Kidney (tissue), 14 donors: ENCODE results near the gene LCE1C. TPM values are rescaled to one million over a fixed set of nuclear protein-coding genes. Genes with fewer than 3 reads are reported as not detected.

Source experiments
- DNase-seq, 5 donors: peaks; one replicate each; pipeline ENCODE4 v3.0.0-alpha.2; 2013 to 2020
- FAIRE-seq: peaks from 2 replicates; lab custom pipeline; 2012; peaks lifted over from hg19 to GRCh38; lab: Jason Lieb, UNC
- H3K27ac ChIP-seq, 2 donors: one replicate each; pipeline ENCODE4 v1.7.0; 2013; ENCODE audit warnings: low read depth in 2 of 2, low read length in 2 of 2, inconsistent platforms in 1 of 2
- H3K27me3 ChIP-seq: one replicate; pipeline ENCODE4 v1.7.1; 2013; ENCODE audit warnings: low read length, inconsistent platforms; ENCODE audit not compliant: control insufficient read depth, insufficient read depth
- H3K36me3 ChIP-seq, 3 donors: one replicate each; pipeline versions ENCODE4 v1.7.0 to v1.7.1; 2013; ENCODE audit warnings: low read length in 3 of 3, control low read depth in 1 of 3, inconsistent platforms in 1 of 3; ENCODE audit not compliant: insufficient read depth in 3 of 3, control insufficient read depth in 2 of 3
- H3K4me1 ChIP-seq, 3 donors: one replicate each; pipeline versions ENCODE4 v1.7.0 to v1.7.1; 2013; ENCODE audit warnings: low read length in 3 of 3, inconsistent platforms in 1 of 3, low read depth in 1 of 3; ENCODE audit not compliant: control insufficient read depth in 2 of 3, insufficient read depth in 2 of 3
- H3K4me3 ChIP-seq, 3 donors: one replicate each; pipeline versions ENCODE4 v1.7.0 to v1.8.1; 2013; ENCODE audit warnings: low read length in 3 of 3, control low read depth in 1 of 3, inconsistent platforms in 1 of 3
- H3K9ac ChIP-seq, 3 donors: one replicate each; pipeline versions ENCODE4 v1.7.0 to v1.7.1; 2013; ENCODE audit warnings: low read length in 3 of 3, control low read depth in 1 of 3, inconsistent platforms in 1 of 3
- H3K9me3 ChIP-seq, 3 donors: one replicate each; pipeline versions ENCODE4 v1.7.0 to v1.7.1; 2013; ENCODE audit warnings: low read length in 3 of 3, control low read depth in 1 of 3, inconsistent platforms in 1 of 3; ENCODE audit not compliant: control insufficient read depth in 2 of 3, insufficient read depth in 1 of 3
- CTCF ChIP-seq: IDR thresholded peaks from 3 replicates; pipeline ENCODE4 v1.5.1; 2012; ENCODE audit warnings: mild to moderate bottlenecking, moderate library complexity, borderline replicate concordance; ENCODE audit not compliant: insufficient read depth; ENCODE audit errors: extremely low read depth
- intact Hi-C: fragments of 100-400 bp; cut with DNase I; formaldehyde crosslinking; loops from one replicate; pipeline ENCODE4 v1.11.1; 2022
- polyA plus RNA-seq: library from polyadenylated mRNA; stranded (reverse); fragments of 350-450 nt; fragmentation: Illumina TruSeq; extraction: RNeasy Lipid Tissue Mini Kit (QIAGEN cat#74804); gene quantifications from one replicate; pipeline ENCODE4 v1.2.3, GENCODE V29; 2014; ENCODE audit warnings: low read depth, low replicate concordance; ENCODE audit not compliant: insufficient read depth
- total RNA-seq: library from RNA; stranded (reverse); fragmentation: NEBNext Ultra II Directional; extraction: Animal tissue kit (Norgen Biotek cat#: 25700); gene quantifications from one replicate; pipeline ENCODE4 v1.2.1, GENCODE V29; 2021
- donor health status: control.
- donor health status: control.
- donor health status: control.
- donor health status: control.
- donor health status: control.
- donor health status: DM: yes; HTN: yes; CAD: no.
- donor health status: Normal renal cell carcinoma (clear cell type).

Gene LCE1C
- total and polyA plus RNA-seq, 2 donors from 2014 or later = not detected

GRCh38 chr1:152770411-152770810 is 36.0 kb downstream of the LCE1C start:
- intact Hi-C loops = no loop called here
- TF ChIP-seq CTCF = no peak
- Histone ChIP-seq H3K4me1 (no peaks in the 10 kb centered on the region), H3K9me3 (peaks cover 0 to under 1% (median 0%) of the 10 kb centered on the region in 3 donors), H3K36me3 (no peaks in the 10 kb centered on the region), H3K4me3 (no peak overlapping the region), H3K9ac (no peak overlapping the region), H3K27ac (no peak overlapping the region), H3K27me3 (no peaks in the 10 kb centered on the region)
- DNase-seq (no peak), FAIRE-seq (no peak)

DNA sequence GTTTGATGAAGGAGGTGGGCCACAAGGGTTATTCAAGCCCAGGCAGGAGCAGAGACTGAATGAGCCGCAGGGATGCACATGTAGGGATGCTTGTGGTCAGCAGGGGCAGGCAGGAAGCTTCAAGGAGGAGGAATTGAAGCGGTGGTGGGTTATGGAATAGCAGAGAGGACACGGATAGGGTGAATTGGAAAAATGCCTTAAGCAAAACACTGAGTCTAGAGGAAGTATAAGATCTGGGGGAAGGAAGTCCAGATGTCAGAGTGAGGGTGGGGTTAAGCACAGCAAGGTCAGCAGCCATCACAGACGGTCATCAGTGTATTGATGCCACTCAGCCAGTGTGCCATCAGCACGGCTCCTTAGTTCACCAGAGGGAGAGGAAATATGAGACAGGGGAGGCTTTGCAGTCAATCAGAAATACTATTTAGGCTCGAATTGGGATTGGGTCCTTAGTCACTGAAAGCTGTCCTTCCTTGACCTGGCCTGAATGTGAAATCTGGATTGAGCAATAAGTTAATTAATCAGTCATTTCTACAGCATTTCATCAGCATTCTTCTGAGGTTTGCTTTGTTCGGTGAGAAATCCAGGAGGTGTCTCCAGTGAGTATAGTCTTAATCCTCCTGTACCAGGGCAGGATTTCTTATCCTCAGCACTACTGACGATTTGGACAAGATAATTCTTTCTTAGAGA is 37.5 kb downstream of the LCE1C start:
- Histone ChIP-seq H3K27ac (no peak overlapping the region), H3K27me3 (no peaks in the 10 kb centered on the region), H3K9ac (no peak overlapping the region), H3K4me1 (no peaks in the 10 kb centered on the region), H3K9me3 (no peaks in the 10 kb centered on the region), H3K36me3 (no peaks in the 10 kb centered on the region), H3K4me3 (no peak overlapping the region)
- DNase-seq (no peak), FAIRE-seq (no peak)
- TF ChIP-seq CTCF = no peak
- intact Hi-C loops = no loop called here

DNA sequence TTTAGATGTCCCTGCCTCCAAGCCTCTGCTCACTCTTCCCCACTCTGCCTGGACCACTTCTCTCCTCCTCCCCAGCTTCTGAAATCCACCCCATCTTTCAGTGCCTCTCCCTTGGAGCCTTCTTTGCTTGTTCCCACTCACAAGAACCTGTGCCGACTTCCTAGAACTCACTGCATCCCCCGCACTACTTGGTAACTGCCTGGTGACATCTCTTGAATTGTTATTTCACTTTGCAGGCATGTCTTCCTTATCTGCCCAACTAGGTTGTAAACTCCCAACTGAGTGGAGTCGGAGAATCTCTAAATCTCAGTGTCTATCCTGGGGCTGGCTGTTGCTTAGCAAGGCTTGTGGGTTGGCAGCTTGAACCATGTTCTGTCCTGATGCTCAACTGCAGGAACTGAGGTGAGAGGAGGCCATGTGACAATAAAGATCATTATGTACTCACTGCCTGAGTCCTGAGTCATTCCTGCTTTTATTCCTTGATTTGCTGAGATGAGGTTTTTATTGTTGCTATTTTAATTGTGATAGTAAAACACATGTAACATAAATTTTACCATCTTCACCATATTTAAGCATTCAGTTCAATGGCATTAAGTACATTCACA is 44.7 kb downstream of the LCE1C start:
- no peak overlapping the region for H3K9ac ChIP-seq
- H3K9me3 ChIP-seq = no peaks in the 10 kb centered on the region
- intact Hi-C loops = no loop called here
- DNase-seq (no peak), FAIRE-seq (no peak)
- H3K36me3 ChIP-seq = no peaks in the 10 kb centered on the region
- no peak for TF ChIP-seq CTCF
- no peaks in the 10 kb centered on the region for H3K27me3 ChIP-seq
- H3K4me1 ChIP-seq = no peaks in the 10 kb centered on the region
- H3K4me3 ChIP-seq = no peak overlapping the region
- H3K27ac ChIP-seq = no peak overlapping the region
